H1 (cell line): ENCODE results near the gene CCDC18. TPM values are rescaled to one million over a fixed set of nuclear protein-coding genes. Genes with fewer than 3 reads are reported as not detected.

Experiments used
- CTCF ChIA-PET: fragments of 300-600 bp; sonication (Branson Sonifier 250); formaldehyde crosslinking; loops from one replicate; lab custom pipeline; 2021; ENCODE audit not compliant: partially characterized antibody; lab: Charles Lee
- POLR2A ChIA-PET: fragments of 300-600 bp; sonication (Branson Sonifier 250); formaldehyde crosslinking; loops from one replicate; lab custom pipeline; 2021; ENCODE audit warnings: inconsistent platforms; ENCODE audit not compliant: partially characterized antibody; lab: Charles Lee
- DNase-seq, 2 experiments: peaks; one replicate each; pipeline versions ENCODE4 v3.0.0 to v3.0.0-alpha.2; 2010 to 2022; ENCODE audit warnings: low spot score in 2 of 2, low read depth in 1 of 2, mixed read lengths in 1 of 2
- FAIRE-seq: peaks from 2 replicates; lab custom pipeline; 2011; peaks lifted over from hg19 to GRCh38; lab: Jason Lieb, UNC
- H2AFZ ChIP-seq: 2 replicates; pipeline ENCODE4 v1.8.1; 2012; ENCODE audit warnings: low read length, inconsistent platforms
- H2AK5ac ChIP-seq: 2 replicates; pipeline ENCODE4 v1.6.1; 2013; ENCODE audit warnings: low read depth, low read length
- H2BK120ac ChIP-seq: replicated peaks from 2 replicates; pipeline ENCODE3; 2013; ENCODE audit warnings: low read depth, low read length, inconsistent platforms
- H2BK12ac ChIP-seq: 2 replicates; pipeline ENCODE4 v1.6.1; 2013; ENCODE audit warnings: low read depth, low read length
- H2BK15ac ChIP-seq: 2 replicates; pipeline ENCODE4 v1.6.1; 2013; ENCODE audit warnings: low read length
- H2BK20ac ChIP-seq: 2 replicates; pipeline ENCODE4 v1.6.1; 2013; ENCODE audit warnings: low read length
- H2BK5ac ChIP-seq: 2 replicates; pipeline ENCODE4 v1.6.1; 2013; ENCODE audit warnings: low read depth, low read length
- H3K14ac ChIP-seq: 2 replicates; pipeline ENCODE4 v1.6.1; 2013; ENCODE audit warnings: inconsistent platforms; ENCODE audit not compliant: insufficient read length
- H3K18ac ChIP-seq: 2 replicates; pipeline ENCODE4 v1.6.1; 2013; ENCODE audit warnings: low read length; ENCODE audit errors: extremely low read depth
- H3K23ac ChIP-seq: 2 replicates; pipeline ENCODE4 v1.6.1; 2013; ENCODE audit warnings: inconsistent platforms; ENCODE audit not compliant: insufficient read length
- H3K23me2 ChIP-seq: 2 replicates; pipeline ENCODE4 v1.6.1; 2013; ENCODE audit warnings: low read depth, low read length
- H3K27ac ChIP-seq: 2 replicates; pipeline ENCODE4 v1.6.1; 2011; ENCODE audit warnings: low read depth, low read length, inconsistent platforms
- H3K27me3 ChIP-seq, 4 experiments: replicated peaks in 1 of 4; 1 replicate in 1 of 4; 2 replicates in 3 of 4; pipeline versions ENCODE4 v1.6.1 to v1.8.1; 2011 to 2013; ENCODE audit warnings: low read length in 3 of 4, mild to moderate bottlenecking in 3 of 4, inconsistent platforms in 2 of 4, mixed read lengths in 2 of 4, moderate library complexity in 1 of 4; ENCODE audit not compliant: control insufficient read depth in 3 of 4, insufficient read depth in 3 of 4; ENCODE audit errors: extremely low read depth in 1 of 4
- H3K36me3 ChIP-seq, 4 experiments: 2 replicates each; pipeline versions ENCODE4 v1.6.1 to v1.8.1; 2011 to 2013; ENCODE audit warnings: mild to moderate bottlenecking in 4 of 4, low read length in 3 of 4, moderate library complexity in 2 of 4, control low read depth in 1 of 4, inconsistent platforms in 1 of 4; ENCODE audit not compliant: insufficient read depth in 4 of 4, control insufficient read depth in 2 of 4
- H3K4ac ChIP-seq: replicated peaks from 2 replicates; pipeline ENCODE3; 2013; ENCODE audit warnings: low read length, low read depth, mixed read lengths, inconsistent platforms; ENCODE audit not compliant: insufficient read length
- H3K4me1 ChIP-seq, 4 experiments: replicated peaks in 1 of 4; 1 replicate in 1 of 4; 2 replicates in 3 of 4; pipeline versions ENCODE4 v1.6.1 to v1.8.1; 2011 to 2013; ENCODE audit warnings: low read length in 3 of 4, inconsistent platforms in 2 of 4, mixed read lengths in 1 of 4; ENCODE audit not compliant: insufficient read depth in 4 of 4, control insufficient read depth in 3 of 4
- H3K4me2 ChIP-seq, 2 experiments: 2 replicates each; pipeline versions ENCODE4 v1.6.1 to v1.8.1; 2011 to 2013; ENCODE audit warnings: low read depth in 2 of 2, low read length in 2 of 2, control low read depth in 1 of 2, inconsistent platforms in 1 of 2, mild to moderate bottlenecking in 1 of 2; ENCODE audit not compliant: insufficient read depth in 1 of 2
- H3K4me3 ChIP-seq, 4 experiments: fragments of 200-600, 300-600 bp in 1 of 4; sonication (generic), shearing (Covaris generic), sonication (Bioruptor Twin) in 1 of 4; 2 replicates each; pipeline versions ENCODE4 v1.5.1 to v1.8.1; 2011 to 2016; ENCODE audit warnings: low read length in 4 of 4, low read depth in 3 of 4, control low read depth in 2 of 4, inconsistent platforms in 2 of 4, mild to moderate bottlenecking in 2 of 4, mixed read lengths in 1 of 4, moderate library complexity in 1 of 4; ENCODE audit not compliant: insufficient read depth in 2 of 4; ENCODE audit errors: extremely low read depth in 1 of 4
- H3K56ac ChIP-seq: replicated peaks from 2 replicates; pipeline ENCODE3; 2013; ENCODE audit warnings: low read depth, mild to moderate bottlenecking, mixed read lengths, low read length, inconsistent platforms; ENCODE audit not compliant: insufficient read length
- H3K79me1 ChIP-seq: 2 replicates; pipeline ENCODE4 v1.6.1; 2013; ENCODE audit warnings: low read depth, low read length, control low read depth
- H3K79me2 ChIP-seq, 2 experiments: 2 replicates each; pipeline versions ENCODE4 v1.6.1 to v1.8.1; 2012 to 2013; ENCODE audit warnings: low read length in 2 of 2, mild to moderate bottlenecking in 2 of 2, inconsistent platforms in 1 of 2; ENCODE audit not compliant: insufficient read depth in 2 of 2, control insufficient read depth in 1 of 2
- H3K9ac ChIP-seq, 4 experiments: replicated peaks in 1 of 4; 1 replicate in 1 of 4; 2 replicates in 3 of 4; pipeline versions ENCODE4 v1.6.1 to v1.8.1; 2011 to 2013; ENCODE audit warnings: low read depth in 3 of 4, low read length in 3 of 4, control low read depth in 2 of 4, mild to moderate bottlenecking in 2 of 4, moderate library complexity in 2 of 4, inconsistent platforms in 1 of 4; ENCODE audit errors: extremely low read depth in 1 of 4
- H3K9me3 ChIP-seq, 2 experiments: 2 replicates each; pipeline versions ENCODE4 v1.6.1 to v1.8.1; 2012 to 2013; ENCODE audit warnings: mild to moderate bottlenecking in 2 of 2, moderate library complexity in 2 of 2, control low read depth in 1 of 2, inconsistent platforms in 1 of 2, low read depth in 1 of 2, low read length in 1 of 2, mixed read lengths in 1 of 2; ENCODE audit not compliant: insufficient read depth in 2 of 2
- H4K20me1 ChIP-seq, 2 experiments: replicated peaks in 1 of 2; 2 replicates each; pipeline versions ENCODE3 to v1.8.1; 2011 to 2013; ENCODE audit warnings: inconsistent platforms in 2 of 2, low read length in 2 of 2, mild to moderate bottlenecking in 1 of 2; ENCODE audit not compliant: insufficient read depth in 2 of 2, control insufficient read depth in 1 of 2
- H4K5ac ChIP-seq: 2 replicates; pipeline ENCODE4 v1.6.1; 2013; ENCODE audit warnings: low read length, low read depth, mixed read lengths, inconsistent platforms; ENCODE audit not compliant: insufficient read length
- H4K8ac ChIP-seq: 2 replicates; pipeline ENCODE4 v1.8.0; 2013; ENCODE audit warnings: mild to moderate bottlenecking, moderate library complexity, low read length, inconsistent platforms; ENCODE audit not compliant: insufficient read depth; ENCODE audit errors: extremely low read depth
- H4K91ac ChIP-seq: replicated peaks from 2 replicates; pipeline ENCODE3; 2013; ENCODE audit warnings: low read length, mixed read lengths, inconsistent platforms; ENCODE audit not compliant: insufficient read length
- BCL11A ChIP-seq, 2 experiments: IDR thresholded peaks; one replicate each; pipeline ENCODE4 v1.6.1; 2011; ENCODE audit warnings: low read depth in 2 of 2, low read length in 2 of 2, mild to moderate bottlenecking in 2 of 2
- GTF2F1 ChIP-seq: IDR thresholded peaks from 2 replicates; pipeline ENCODE4 v1.6.1; 2012; ENCODE audit warnings: low read depth, low read length, improper control_type of control experiment, borderline replicate concordance
- KDM4A ChIP-seq: IDR thresholded peaks from one replicate; pipeline ENCODE4 v1.7.1; 2012; ENCODE audit warnings: low read depth, mild to moderate bottlenecking, moderate library complexity, low read length, inconsistent platforms; ENCODE audit not compliant: severe bottlenecking
- PHF8 ChIP-seq: fragments of 200-600 bp; sonication (generic); conservative IDR thresholded peaks from 2 replicates; pipeline ENCODE4 v1.7.1; 2012; ENCODE audit warnings: low read depth, mild to moderate bottlenecking, inconsistent platforms, low read length, moderate library complexity
- RNF2 ChIP-seq: fragments of 200-900, 300-1000 bp; sonication (generic); IDR thresholded peaks from 2 replicates; pipeline ENCODE4 v1.7.1; 2016; ENCODE audit warnings: borderline replicate concordance, low read depth, mild to moderate bottlenecking, antibody characterized with exemption, low read length; ENCODE audit not compliant: poor library complexity, severe bottlenecking; ENCODE audit errors: missing control alignments
- RXRA ChIP-seq: IDR thresholded peaks from 2 replicates; pipeline ENCODE4 v1.6.1; 2011; ENCODE audit warnings: low read depth, mild to moderate bottlenecking, low read length, moderate library complexity; ENCODE audit not compliant: insufficient read depth
- SIN3A ChIP-seq, 2 experiments: IDR thresholded peaks in 1 of 2; conservative IDR thresholded peaks in 1 of 2; 2 replicates each; pipeline ENCODE4 v1.6.1; 2011 to 2012; ENCODE audit warnings: low read length in 2 of 2, improper control_type of control experiment in 1 of 2, low read depth in 1 of 2, mild to moderate bottlenecking in 1 of 2
- SIX5 ChIP-seq: IDR thresholded peaks from 2 replicates; pipeline ENCODE4 v1.6.1; 2011; ENCODE audit warnings: mild to moderate bottlenecking, low read depth, low read length
- SUZ12 ChIP-seq: fragments of 200-600 bp; sonication (generic); IDR thresholded peaks from 2 replicates; pipeline ENCODE4 v1.6.1; 2012; ENCODE audit warnings: mild to moderate bottlenecking, inconsistent platforms, low read length, moderate library complexity, mixed read lengths
- WGBS, 2 experiments: shearing (Covaris generic) in 1 of 2; methylation state at CpG; one replicate each; pipeline versions ENCODE4 v1.1.6 to v1.1.7; 2013 to 2015; ENCODE audit warnings: low lambda C conversion rate in 2 of 2, mixed read lengths in 2 of 2, inconsistent platforms in 1 of 2, low coverage in 1 of 2, missing lambda C conversion rate in 1 of 2; ENCODE audit not compliant: insufficient replicate concordance in 2 of 2, insufficient coverage in 1 of 2, insufficient read length in 1 of 2; ENCODE audit errors: extremely low coverage in 1 of 2, missing lambda C conversion rate in 1 of 2; 5-methylcytosine and 5-hydroxymethylcytosine counted together
- polyA plus RNA-seq, 7 experiments: library from polyadenylated mRNA; depleted of rRNA in 3 of 7; stranded (reverse) in 5 of 7; unstranded in 2 of 7; fragments of >200 nt in 5 of 7; fragments of 200-250 nt in 2 of 7; gene quantifications; 1 replicate in 5 of 7; 2 replicates in 1 of 7; 4 replicates in 1 of 7; pipeline versions ENCODE4 v1.2.1 to v1.2.3, GENCODE V29; 2011 to 2013; ENCODE audit warnings: missing spikeins in 2 of 7, mixed read lengths in 2 of 7
- total RNA-seq: library from RNA; stranded (reverse); fragmentation: NEBNext Ultra II Directional; extraction: Animal tissue kit (Norgen Biotek cat#: 25700); gene quantifications from 2 replicates; pipeline ENCODE4 v1.2.1, GENCODE V29; 2021
- TF ChIP-seq, protein P1 (sequence below): IDR thresholded peaks from 2 replicates; pipeline ENCODE4 v1.6.1; 2012; ENCODE audit warnings: low read length, inconsistent platforms

CCDC18 gene
- total and polyA plus RNA-seq, 2 of the 8 experiments (the other 6 are each of a cell fraction or from before 2014, with no cell fraction given) = 3.0 to 21.2 TPM

DNA sequence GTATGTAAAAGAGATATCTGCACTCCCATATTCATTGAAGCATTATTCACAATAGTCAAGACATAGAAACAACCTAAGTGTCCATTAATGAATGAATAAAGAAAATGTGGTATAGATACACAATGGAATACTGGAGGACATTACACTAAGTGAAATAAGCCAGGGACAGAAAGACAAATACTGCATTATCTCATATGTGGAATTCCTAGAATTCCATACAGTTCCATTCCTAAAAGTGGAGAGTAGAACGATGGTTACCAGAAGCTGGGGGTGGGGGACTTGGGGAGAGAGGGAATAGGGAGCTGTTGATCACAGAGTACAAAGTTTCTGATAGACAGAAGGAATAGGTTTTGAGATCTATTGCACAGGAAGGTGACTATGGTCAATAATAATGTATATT is 7.7 kb upstream of the CCDC18 start:
- no peaks in the 10 kb centered on the region for H3K27me3 ChIP-seq
- no peak overlapping the region for H2BK15ac ChIP-seq
- peaks cover 5% of the 10 kb centered on the region; the same call in 1 of the 2 replicates for H3K79me1 ChIP-seq
- no peaks in the 10 kb centered on the region; a peak in 1 of 8 replicates for H3K36me3 ChIP-seq
- H2BK5ac ChIP-seq = no peak overlapping the region
- no peak overlapping the region for H3K27ac ChIP-seq
- no peak overlapping the region for H3K56ac ChIP-seq
- H4K91ac ChIP-seq = no peak overlapping the region
- H2AK5ac ChIP-seq = no peak overlapping the region
- ChIA-PET POLR2A (interaction anchor here (0.9 to 1.1 kb wide), 4 partner anchors 8 to 93 kb away, joined by 3 to 4 read pairs (median 3); partner anchors contain the start of gene MTF2), CTCF (no interaction called here)
- H3K14ac ChIP-seq = no peak overlapping the region
- DNase-seq (no peak), FAIRE-seq (no peak)
- H2BK20ac ChIP-seq = no peak overlapping the region
- no peak overlapping the region for H3K4ac ChIP-seq
- no peak overlapping the region for H2BK120ac ChIP-seq
- H3K4me2 ChIP-seq = no peak overlapping the region
- no peaks in the 10 kb centered on the region for H3K23me2 ChIP-seq
- no peak overlapping the region for H4K8ac ChIP-seq
- no peak overlapping the region for H2AFZ ChIP-seq
- H3K79me2 ChIP-seq = peaks cover 0 to 81% of the 10 kb centered on the region in 2 experiments; a peak in 2 of 4 replicates
- H2BK12ac ChIP-seq = no peak overlapping the region
- H3K4me1 ChIP-seq = no peaks in the 10 kb centered on the region
- H3K4me3 ChIP-seq = no peak overlapping the region
- H4K20me1 ChIP-seq = no peaks in the 10 kb centered on the region
- H3K23ac ChIP-seq = no peak overlapping the region
- H3K18ac ChIP-seq = no peak overlapping the region
- peaks cover 0 to 3% of the 10 kb centered on the region in 2 experiments; a peak in 1 of 4 replicates for H3K9me3 ChIP-seq
- 84% methylated on average over 1 of the region's 1 CpG; no CpG with 5 or more reads in 1 of the 2 experiments for WGBS, 2 experiments
- H4K5ac ChIP-seq = no peak overlapping the region
- H3K9ac ChIP-seq = no peak overlapping the region
- TF ChIP-seq RNF2 (no peak), PHF8 (no peak), GTF2F1 (no peak), SUZ12 (no peak), SIX5 (no peak), RXRA (no peak), SIN3A (conservative IDR thresholded peaks at IDR 0.05 in 1 of 2, IDR thresholded peaks at IDR 0.05 in 1 of 2; ENCODE audit: low read depth in 1 of 2, low read length in 2 of 2) (no peak), KDM4A (no peak), BCL11A (IDR thresholded peaks at IDR 0.05; ENCODE audit: low read depth in 2 of 2, low read length in 2 of 2) (no peak)
- TF ChIP-seq, protein P1, sequence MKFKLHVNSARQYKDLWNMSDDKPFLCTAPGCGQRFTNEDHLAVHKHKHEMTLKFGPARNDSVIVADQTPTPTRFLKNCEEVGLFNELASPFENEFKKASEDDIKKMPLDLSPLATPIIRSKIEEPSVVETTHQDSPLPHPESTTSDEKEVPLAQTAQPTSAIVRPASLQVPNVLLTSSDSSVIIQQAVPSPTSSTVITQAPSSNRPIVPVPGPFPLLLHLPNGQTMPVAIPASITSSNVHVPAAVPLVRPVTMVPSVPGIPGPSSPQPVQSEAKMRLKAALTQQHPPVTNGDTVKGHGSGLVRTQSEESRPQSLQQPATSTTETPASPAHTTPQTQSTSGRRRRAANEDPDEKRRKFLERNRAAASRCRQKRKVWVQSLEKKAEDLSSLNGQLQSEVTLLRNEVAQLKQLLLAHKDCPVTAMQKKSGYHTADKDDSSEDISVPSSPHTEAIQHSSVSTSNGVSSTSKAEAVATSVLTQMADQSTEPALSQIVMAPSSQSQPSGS = no peak
